ENCODE results near the gene ZNF324. TPM values are rescaled to one million over a fixed set of nuclear protein-coding genes. Genes with fewer than 3 reads are reported as not detected.
A peak's percentile ranks its signal among the peaks of the same experiment; 100 is the strongest.

Gene ZNF324
- total and polyA plus RNA-seq, 9 of the 15 experiments (the other 6 are each of a cell fraction or from before 2014, with no cell fraction given): 0.92 to 16.4 (median 5.3) TPM

DNA sequence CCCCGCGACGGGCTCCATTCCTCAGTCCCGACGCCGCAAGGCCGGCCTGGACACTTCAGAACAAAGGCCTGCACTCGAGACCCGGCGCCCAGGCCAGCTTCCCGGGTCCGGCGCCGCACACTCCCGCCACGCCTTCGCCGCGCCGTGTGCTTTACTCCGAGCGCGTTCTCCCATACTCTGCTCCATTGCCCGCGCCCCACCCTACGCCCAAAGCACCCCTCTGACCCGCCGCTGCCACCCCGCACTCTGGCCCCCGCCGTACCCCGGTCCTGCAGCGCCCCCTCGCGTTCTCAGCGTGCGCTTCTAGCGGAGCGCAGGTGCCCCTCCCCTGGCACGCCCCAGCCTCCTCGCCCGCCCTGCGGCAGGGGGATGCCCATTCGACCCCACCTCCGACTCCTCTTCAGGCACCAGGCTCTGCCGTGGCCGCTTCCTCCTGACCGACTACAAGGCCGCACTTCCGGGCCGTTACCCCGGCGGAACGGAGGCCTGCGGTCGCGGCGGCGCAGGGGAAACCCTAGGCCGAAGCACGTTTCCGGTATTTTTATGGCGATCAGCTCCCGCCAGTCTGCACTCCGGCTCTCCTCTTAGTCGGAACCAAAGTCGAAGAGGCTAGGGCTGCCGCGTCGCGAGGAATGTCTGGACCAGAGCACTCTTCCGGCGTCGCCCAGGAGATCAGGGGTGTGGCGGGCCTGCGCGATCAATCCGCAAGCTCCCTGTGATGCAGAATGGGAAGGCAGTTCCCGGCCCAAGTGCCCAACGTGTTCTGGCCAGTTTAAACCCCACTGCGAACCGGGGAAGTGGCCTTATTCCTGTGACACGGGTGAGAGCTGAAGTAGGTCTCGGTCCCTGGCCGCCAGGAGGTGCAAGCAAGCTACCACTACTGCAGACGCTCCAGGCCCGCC, 52.7 kb downstream of the ZNF324 start, which contains the start of gene ZBTB45 (continued):
- TF ChIP-seq, protein P1, sequence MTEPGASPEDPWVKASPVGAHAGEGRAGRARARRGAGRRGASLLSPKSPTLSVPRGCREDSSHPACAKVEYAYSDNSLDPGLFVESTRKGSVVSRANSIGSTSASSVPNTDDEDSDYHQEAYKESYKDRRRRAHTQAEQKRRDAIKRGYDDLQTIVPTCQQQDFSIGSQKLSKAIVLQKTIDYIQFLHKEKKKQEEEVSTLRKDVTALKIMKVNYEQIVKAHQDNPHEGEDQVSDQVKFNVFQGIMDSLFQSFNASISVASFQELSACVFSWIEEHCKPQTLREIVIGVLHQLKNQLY (CRISPR knock-in tag; conservative IDR thresholded peaks at IDR 0.05): no peak
- TF ChIP-seq SP1 (CRISPR knock-in tag; IDR thresholded peaks at IDR 0.05): peak; percentile 99
- 0 out of 2 replicates have a peak, but pooled peaks have one; percentile 23 for TF ChIP-seq MEF2A (IDR thresholded peaks at IDR 0.05; ENCODE audit: control insufficient read depth, low read depth, low read length)
- peak; percentile 87 for TF ChIP-seq TAF7 (tag; IDR thresholded peaks at IDR 0.05)
- peak; percentile 51 to 90 (median 86) for TF ChIP-seq YY1 (IDR thresholded peaks at IDR 0.05; ENCODE audit: borderline replicate concordance in 1 of 3, control insufficient read depth in 1 of 3, extremely low read depth in 1 of 3, insufficient read depth in 3 of 3, insufficient read length in 1 of 3, insufficient replicate concordance in 2 of 3, low read depth in 1 of 3, low read length in 2 of 3)
- TF ChIP-seq, protein P2, sequence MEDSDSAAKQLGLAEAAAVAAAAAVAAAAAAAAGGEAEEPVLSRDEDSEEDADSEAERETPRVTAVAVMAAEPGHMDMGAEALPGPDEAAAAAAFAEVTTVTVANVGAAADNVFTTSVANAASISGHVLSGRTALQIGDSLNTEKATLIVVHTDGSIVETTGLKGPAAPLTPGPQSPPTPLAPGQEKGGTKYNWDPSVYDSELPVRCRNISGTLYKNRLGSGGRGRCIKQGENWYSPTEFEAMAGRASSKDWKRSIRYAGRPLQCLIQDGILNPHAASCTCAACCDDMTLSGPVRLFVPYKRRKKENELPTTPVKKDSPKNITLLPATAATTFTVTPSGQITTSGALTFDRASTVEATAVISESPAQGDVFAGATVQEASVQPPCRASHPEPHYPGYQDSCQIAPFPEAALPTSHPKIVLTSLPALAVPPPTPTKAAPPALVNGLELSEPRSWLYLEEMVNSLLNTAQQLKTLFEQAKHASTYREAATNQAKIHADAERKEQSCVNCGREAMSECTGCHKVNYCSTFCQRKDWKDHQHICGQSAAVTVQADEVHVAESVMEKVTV (CRISPR knock-in tag; IDR thresholded peaks at IDR 0.05): peak; percentile 74
- no peak for TF ChIP-seq RFX7 (CRISPR knock-in tag; IDR thresholded peaks at IDR 0.05)
- TF ChIP-seq HOXB6 (CRISPR knock-in tag; IDR thresholded peaks at IDR 0.05; ENCODE audit: borderline replicate concordance): no peak
- TF ChIP-seq SMAD1 (IDR thresholded peaks at IDR 0.05; ENCODE audit: low read depth, low read length, partially characterized antibody): no peak
- TF ChIP-seq GTF2E2 (tag; IDR thresholded peaks at IDR 0.05): peak; percentile 99
- TF ChIP-seq, protein P3, sequence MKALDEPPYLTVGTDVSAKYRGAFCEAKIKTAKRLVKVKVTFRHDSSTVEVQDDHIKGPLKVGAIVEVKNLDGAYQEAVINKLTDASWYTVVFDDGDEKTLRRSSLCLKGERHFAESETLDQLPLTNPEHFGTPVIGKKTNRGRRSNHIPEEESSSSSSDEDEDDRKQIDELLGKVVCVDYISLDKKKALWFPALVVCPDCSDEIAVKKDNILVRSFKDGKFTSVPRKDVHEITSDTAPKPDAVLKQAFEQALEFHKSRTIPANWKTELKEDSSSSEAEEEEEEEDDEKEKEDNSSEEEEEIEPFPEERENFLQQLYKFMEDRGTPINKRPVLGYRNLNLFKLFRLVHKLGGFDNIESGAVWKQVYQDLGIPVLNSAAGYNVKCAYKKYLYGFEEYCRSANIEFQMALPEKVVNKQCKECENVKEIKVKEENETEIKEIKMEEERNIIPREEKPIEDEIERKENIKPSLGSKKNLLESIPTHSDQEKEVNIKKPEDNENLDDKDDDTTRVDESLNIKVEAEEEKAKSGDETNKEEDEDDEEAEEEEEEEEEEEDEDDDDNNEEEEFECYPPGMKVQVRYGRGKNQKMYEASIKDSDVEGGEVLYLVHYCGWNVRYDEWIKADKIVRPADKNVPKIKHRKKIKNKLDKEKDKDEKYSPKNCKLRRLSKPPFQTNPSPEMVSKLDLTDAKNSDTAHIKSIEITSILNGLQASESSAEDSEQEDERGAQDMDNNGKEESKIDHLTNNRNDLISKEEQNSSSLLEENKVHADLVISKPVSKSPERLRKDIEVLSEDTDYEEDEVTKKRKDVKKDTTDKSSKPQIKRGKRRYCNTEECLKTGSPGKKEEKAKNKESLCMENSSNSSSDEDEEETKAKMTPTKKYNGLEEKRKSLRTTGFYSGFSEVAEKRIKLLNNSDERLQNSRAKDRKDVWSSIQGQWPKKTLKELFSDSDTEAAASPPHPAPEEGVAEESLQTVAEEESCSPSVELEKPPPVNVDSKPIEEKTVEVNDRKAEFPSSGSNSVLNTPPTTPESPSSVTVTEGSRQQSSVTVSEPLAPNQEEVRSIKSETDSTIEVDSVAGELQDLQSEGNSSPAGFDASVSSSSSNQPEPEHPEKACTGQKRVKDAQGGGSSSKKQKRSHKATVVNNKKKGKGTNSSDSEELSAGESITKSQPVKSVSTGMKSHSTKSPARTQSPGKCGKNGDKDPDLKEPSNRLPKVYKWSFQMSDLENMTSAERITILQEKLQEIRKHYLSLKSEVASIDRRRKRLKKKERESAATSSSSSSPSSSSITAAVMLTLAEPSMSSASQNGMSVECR (CRISPR knock-in tag; IDR thresholded peaks at IDR 0.05): peak; percentile 97
- TF ChIP-seq, protein P4, sequence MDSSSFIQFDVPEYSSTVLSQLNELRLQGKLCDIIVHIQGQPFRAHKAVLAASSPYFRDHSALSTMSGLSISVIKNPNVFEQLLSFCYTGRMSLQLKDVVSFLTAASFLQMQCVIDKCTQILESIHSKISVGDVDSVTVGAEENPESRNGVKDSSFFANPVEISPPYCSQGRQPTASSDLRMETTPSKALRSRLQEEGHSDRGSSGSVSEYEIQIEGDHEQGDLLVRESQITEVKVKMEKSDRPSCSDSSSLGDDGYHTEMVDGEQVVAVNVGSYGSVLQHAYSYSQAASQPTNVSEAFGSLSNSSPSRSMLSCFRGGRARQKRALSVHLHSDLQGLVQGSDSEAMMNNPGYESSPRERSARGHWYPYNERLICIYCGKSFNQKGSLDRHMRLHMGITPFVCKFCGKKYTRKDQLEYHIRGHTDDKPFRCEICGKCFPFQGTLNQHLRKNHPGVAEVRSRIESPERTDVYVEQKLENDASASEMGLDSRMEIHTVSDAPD (CRISPR knock-in tag; IDR thresholded peaks at IDR 0.05): no peak
- peak; percentile 84 for TF ChIP-seq HLTF (IDR thresholded peaks at IDR 0.05)
- TF ChIP-seq DIDO1 (tag; IDR thresholded peaks at IDR 0.05; ENCODE audit: low read depth): peak; percentile 93
- no peak for TF ChIP-seq GABPB2 (CRISPR knock-in tag; conservative IDR thresholded peaks at IDR 0.05)
- peak; percentile 59; the same call in 1 of the 2 replicates for TF ChIP-seq NFRKB (IDR thresholded peaks at IDR 0.05; ENCODE audit: low read depth)
- TF ChIP-seq ZC3H11A (IDR thresholded peaks at IDR 0.05; ENCODE audit: low read depth, low read length): no peak; the same call in none of the 2 replicates
- TF ChIP-seq ILK (tag; IDR thresholded peaks at IDR 0.05; ENCODE audit: borderline replicate concordance, low read depth): no peak

Data from K562 (cell line).